ENCODE results near the gene SIPA1L2. TPM values are rescaled to one million over a fixed set of nuclear protein-coding genes. Genes with fewer than 3 reads are reported as not detected.
A peak's percentile ranks its signal among the peaks of the same experiment; 100 is the strongest.
"Not testable (repeated sequence)": the region's sequence is repeated elsewhere in the genome, so short reads cannot be mapped to it uniquely, and the experiment has no call there.

The SIPA1L2 gene
- total and polyA plus RNA-seq, 5 donors: 32.7 to 117 (median 103) TPM

- DNase-seq (no peak), ATAC-seq (peak; percentile 41 to 72)
- Histone ChIP-seq H3K4me3 (ENCODE audit: low read length) (no peak overlapping the region), H3K9me3 (ENCODE audit: control insufficient read depth, low read length) (no peaks in the 10 kb centered on the region), H3K27me3 (ENCODE audit: control insufficient read depth, insufficient read depth) (no peaks in the 10 kb centered on the region), H3K4me1 (ENCODE audit: control insufficient read depth, insufficient read depth, low read length) (peaks cover 23% of the 10 kb centered on the region), H3K27ac (ENCODE audit: low read length) (peak overlapping the region; percentile 50)
- 43% methylated on average over 5 of the region's 5 CpGs for WGBS
- intact Hi-C loops (cut with DNase I): no loop called here
Measured at GRCh38 chr1:232613752-232614381, 16.1 kb downstream of the SIPA1L2 start.

DNA sequence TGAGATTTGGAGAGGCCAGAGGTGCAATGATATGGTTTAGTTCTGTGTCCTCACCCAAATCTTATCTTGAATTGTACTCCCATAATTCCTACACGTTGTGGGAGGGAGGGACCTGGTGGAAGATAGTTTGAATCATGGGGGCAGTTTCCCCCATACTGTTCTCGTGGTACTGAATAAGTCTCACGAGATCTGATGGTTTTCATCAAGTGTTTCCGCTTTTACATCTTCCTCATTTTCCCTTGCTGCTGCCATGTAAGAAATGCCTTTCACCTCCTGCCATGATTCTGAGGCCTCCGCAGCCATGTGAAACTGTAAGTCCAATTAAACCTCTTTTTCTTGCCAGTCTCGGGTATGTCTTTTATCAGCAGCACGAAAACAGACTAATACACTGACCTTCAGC, 17.1 kb downstream of the SIPA1L2 start:
- H3K27me3 ChIP-seq (ENCODE audit: control insufficient read depth, insufficient read depth); ATAC-seq; intact Hi-C loops (cut with DNase I); H3K9me3 ChIP-seq (ENCODE audit: control insufficient read depth, low read length); DNase-seq; H3K27ac ChIP-seq (ENCODE audit: low read length); H3K4me3 ChIP-seq (ENCODE audit: low read length): not testable (repeated sequence)
- peaks cover 24% of the 10 kb centered on the region for H3K4me1 ChIP-seq (ENCODE audit: control insufficient read depth, insufficient read depth, low read length)
- WGBS: 72% methylated on average over 7 of the region's 7 CpGs

GRCh38 chr1:232611834-232612233, 18.1 kb downstream of the SIPA1L2 start:
- DNase-seq (no peak), ATAC-seq (no peak)
- Histone ChIP-seq H3K4me3 (ENCODE audit: low read length) (no peak overlapping the region), H3K4me1 (ENCODE audit: control insufficient read depth, insufficient read depth, low read length) (peaks cover 24% of the 10 kb centered on the region), H3K9me3 (ENCODE audit: control insufficient read depth, low read length) (no peaks in the 10 kb centered on the region), H3K27ac (ENCODE audit: low read length) (no peak overlapping the region), H3K27me3 (ENCODE audit: control insufficient read depth, insufficient read depth) (no peaks in the 10 kb centered on the region)
- WGBS: 92% methylated on average over 7 of the region's 7 CpGs
- intact Hi-C loops (cut with DNase I): no loop called here

DNA sequence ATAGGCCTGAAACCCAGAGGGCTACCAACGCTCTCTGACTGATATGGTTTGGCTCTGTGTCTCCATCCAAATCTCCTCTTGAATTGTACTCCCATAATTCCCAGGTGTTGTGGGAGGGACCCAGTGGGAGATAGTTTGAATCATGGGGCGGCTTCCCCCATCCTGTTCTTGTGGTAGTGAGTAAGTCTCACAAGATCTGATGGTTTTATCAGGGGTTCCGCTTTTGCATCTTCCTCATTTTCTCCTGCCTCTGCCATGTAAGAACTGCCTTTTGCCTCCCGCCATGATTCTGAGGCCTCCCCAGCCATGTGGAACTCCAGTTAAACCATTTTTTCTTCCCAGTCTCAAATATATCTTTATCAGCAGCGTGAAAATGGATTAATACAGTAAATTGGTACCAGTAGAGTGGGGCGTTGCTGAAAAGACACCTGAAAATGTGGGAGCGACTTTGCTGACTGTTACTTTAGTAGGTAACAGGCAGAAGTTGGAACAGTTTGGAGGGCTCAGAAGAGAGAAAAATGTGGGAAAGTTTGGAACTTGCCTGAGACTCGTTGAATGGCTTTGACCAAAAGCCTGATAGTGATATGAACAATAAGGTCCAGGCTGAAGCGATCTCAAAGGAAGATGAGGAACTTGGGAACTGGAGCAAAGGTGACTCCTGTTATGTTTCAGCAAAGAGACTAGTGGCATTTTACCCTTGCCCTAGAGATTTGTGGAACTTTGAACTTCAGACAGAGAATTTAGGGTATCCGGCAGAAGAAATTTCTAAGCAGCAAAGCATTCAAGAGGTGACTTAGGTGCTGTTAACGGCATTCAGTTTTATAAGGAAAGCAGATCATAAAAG, 18.8 kb downstream of the SIPA1L2 start:
- DNase-seq; H3K9me3 ChIP-seq (ENCODE audit: control insufficient read depth, low read length); intact Hi-C loops (cut with DNase I); ATAC-seq; H3K4me3 ChIP-seq (ENCODE audit: low read length); H3K27me3 ChIP-seq (ENCODE audit: control insufficient read depth, insufficient read depth): not testable (repeated sequence)
- peaks cover 20% of the 10 kb centered on the region for H3K4me1 ChIP-seq (ENCODE audit: control insufficient read depth, insufficient read depth, low read length)
- 83% methylated on average over 11 of the region's 11 CpGs for WGBS
- H3K27ac ChIP-seq (ENCODE audit: low read length): peak overlapping the region; percentile 68

DNA sequence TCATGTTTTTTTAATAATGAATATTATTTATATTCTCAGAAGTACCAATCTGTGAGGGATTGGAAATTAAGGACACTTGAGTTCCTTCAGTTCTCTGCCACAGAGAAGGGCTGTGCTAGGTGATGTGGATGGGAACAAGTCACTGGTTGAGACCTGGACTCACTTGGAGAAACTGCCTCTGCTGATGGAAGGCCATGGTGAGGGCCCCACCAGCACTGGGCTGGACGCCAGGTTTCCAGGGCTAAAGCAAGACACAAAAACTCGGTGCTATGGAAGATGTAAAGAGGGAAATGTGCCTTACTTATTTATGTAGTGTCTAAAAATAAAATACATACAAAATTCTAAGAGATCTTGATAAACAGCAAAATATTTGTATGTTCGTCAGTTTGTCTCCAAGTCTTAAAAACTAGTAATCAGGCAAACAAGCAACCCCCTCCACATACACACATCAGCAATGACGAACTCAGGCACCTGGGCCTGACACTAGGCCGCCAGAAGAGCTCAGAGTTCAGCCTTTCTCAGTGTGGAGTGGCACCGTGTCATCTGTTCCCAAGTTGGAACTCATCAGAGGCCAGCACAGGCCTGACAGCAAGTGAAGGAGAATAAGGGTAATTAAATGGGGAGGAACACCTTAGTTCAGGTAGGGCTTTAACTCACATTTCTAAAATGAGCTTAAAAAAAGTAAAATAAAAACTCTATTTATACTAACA, 19.6 kb downstream of the SIPA1L2 start:
- peak in 1 of 3 donors; percentile 53 for DNase-seq
- Histone ChIP-seq H3K27ac (ENCODE audit: low read length) (peak overlapping the region; percentile 71), H3K9me3 (ENCODE audit: control insufficient read depth, low read length) (no peaks in the 10 kb centered on the region), H3K4me3 (ENCODE audit: low read length) (no peak overlapping the region), H3K4me1 (ENCODE audit: control insufficient read depth, insufficient read depth, low read length) (peaks cover 19% of the 10 kb centered on the region), H3K27me3 (ENCODE audit: control insufficient read depth, insufficient read depth) (no peaks in the 10 kb centered on the region)
- WGBS: 67% methylated on average over 6 of the region's 6 CpGs
- intact Hi-C loops (cut with DNase I): no loop called here
- peak in 1 of 2 donors; percentile 37 for ATAC-seq

GRCh38 chr1:232608427-232608826, 21.5 kb downstream of the SIPA1L2 start:
- H3K4me1 ChIP-seq (ENCODE audit: control insufficient read depth, insufficient read depth, low read length): peaks cover 11% of the 10 kb centered on the region
- no peak overlapping the region for H3K27ac ChIP-seq (ENCODE audit: low read length)
- no peaks in the 10 kb centered on the region for H3K27me3 ChIP-seq (ENCODE audit: control insufficient read depth, insufficient read depth)
- no peak overlapping the region for H3K4me3 ChIP-seq (ENCODE audit: low read length)
- DNase-seq: no peak
- intact Hi-C loops (cut with DNase I): no loop called here
- no peaks in the 10 kb centered on the region for H3K9me3 ChIP-seq (ENCODE audit: control insufficient read depth, low read length)
- ATAC-seq: no peak
- WGBS: 69% methylated on average over 4 of the region's 4 CpGs

- intact Hi-C loops (cut with DNase I): no loop called here
- 91% methylated on average over 4 of the region's 4 CpGs for WGBS
- Histone ChIP-seq H3K9me3 (ENCODE audit: control insufficient read depth, low read length) (no peaks in the 10 kb centered on the region), H3K4me3 (ENCODE audit: low read length) (no peak overlapping the region), H3K27ac (ENCODE audit: low read length) (no peak overlapping the region), H3K27me3 (ENCODE audit: control insufficient read depth, insufficient read depth) (no peaks in the 10 kb centered on the region), H3K4me1 (ENCODE audit: control insufficient read depth, insufficient read depth, low read length) (peaks cover 16% of the 10 kb centered on the region)
- ATAC-seq (no peak), DNase-seq (no peak)
Measured at GRCh38 chr1:232602622-232603021, 27.3 kb downstream of the SIPA1L2 start.

DNA sequence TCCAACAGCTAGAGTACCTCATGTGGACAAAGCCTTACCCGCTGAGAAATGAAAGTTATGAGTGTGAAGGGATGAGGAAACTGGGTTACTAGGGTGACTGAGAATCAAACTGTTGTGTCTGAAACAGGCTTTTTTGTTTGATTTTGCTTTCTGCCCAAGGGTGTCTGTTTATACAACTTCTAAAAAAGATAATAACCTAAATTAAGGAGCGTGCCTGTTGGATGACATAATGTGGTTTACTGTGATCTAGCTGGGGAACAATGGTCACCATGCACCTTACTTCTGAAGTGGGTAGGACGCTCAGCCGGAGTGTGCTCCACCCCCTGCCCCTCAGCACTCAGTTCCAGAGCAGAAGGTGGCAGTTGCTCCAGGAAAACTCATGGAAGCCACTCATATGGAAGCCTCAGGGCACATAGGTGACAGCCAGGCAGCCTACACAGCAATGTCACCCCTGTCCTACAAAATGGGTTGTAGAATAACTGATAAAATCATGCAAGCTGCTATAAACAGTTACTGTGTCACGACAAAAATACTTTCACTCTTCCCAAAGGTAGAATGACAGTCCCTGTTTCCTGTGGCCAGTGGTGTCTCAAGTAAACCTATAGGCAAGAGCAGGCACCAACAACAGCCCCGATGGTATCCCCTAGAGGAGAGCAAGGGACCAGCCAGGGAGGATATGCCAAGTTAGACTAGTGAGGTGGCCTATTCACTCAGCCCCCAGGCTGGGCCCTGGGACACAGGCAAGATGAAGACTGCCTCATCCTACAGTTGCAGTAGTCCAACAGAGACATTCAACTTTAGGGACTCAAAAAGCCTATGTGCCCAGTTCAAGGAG, 29.3 kb downstream of the SIPA1L2 start:
- DNase-seq: no peak
- Histone ChIP-seq H3K4me1 (ENCODE audit: control insufficient read depth, insufficient read depth, low read length) (peaks cover 20% of the 10 kb centered on the region), H3K4me3 (ENCODE audit: low read length) (no peak overlapping the region), H3K27ac (ENCODE audit: low read length) (peak overlapping the region; percentile 63), H3K9me3 (ENCODE audit: control insufficient read depth, low read length) (no peaks in the 10 kb centered on the region), H3K27me3 (ENCODE audit: control insufficient read depth, insufficient read depth) (no peaks in the 10 kb centered on the region)
- 53% methylated on average over 6 of the region's 6 CpGs for WGBS
- intact Hi-C loops (cut with DNase I): no loop called here
- ATAC-seq: peak in 1 of 2 donors; percentile 42

DNA sequence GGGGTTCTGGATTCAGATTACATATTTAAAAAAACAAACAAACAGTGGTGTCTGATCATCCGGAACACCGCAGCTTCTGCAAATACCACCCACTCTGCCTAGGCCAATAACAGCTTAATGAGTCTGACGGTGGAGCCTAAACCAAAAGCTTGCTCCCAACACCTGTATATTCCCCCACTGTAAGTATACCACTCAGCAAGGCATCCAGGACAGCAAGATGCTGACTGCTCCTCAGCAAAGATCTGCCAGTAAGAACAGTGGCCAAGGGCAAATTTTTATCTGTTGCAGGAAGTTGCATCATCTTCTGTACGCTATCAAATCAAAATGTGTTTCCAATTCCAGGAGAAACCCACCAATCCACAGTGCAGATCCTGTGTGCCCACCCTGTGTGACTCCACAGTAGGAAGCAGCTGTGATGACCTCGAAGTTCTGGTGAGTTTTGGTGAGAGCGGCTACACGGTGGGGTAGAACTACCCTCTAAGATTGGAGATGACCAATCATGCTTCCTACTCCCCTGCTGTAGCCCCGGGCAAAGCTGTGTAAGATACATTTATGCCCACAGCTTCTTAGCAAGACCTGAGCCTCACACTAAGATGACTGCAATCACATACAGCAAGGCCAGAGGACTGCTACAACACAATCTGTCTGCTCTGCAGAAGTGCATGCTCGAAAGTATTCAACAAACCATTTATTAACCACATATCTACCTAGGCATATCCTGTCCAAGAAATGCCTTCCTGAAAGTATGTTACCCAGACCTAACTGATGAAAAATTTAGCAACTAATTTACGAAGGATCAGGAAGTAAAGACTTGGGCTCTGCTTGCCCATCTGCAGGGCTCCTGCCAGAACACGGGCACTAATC, 30.5 kb downstream of the SIPA1L2 start:
- Histone ChIP-seq H3K4me3 (ENCODE audit: low read length) (no peak overlapping the region), H3K4me1 (ENCODE audit: control insufficient read depth, insufficient read depth, low read length) (peaks cover 24% of the 10 kb centered on the region), H3K27me3 (ENCODE audit: control insufficient read depth, insufficient read depth) (no peaks in the 10 kb centered on the region), H3K27ac (ENCODE audit: low read length) (no peak overlapping the region), H3K9me3 (ENCODE audit: control insufficient read depth, low read length) (no peaks in the 10 kb centered on the region)
- intact Hi-C loops (cut with DNase I): no loop called here
- ATAC-seq (no peak), DNase-seq (no peak)
- 55% methylated on average over 11 of the region's 11 CpGs for WGBS

GRCh38 chr1:232598837-232599177, 31.1 kb downstream of the SIPA1L2 start:
- Histone ChIP-seq H3K4me1 (ENCODE audit: control insufficient read depth, insufficient read depth, low read length) (peaks cover 29% of the 10 kb centered on the region), H3K27me3 (ENCODE audit: control insufficient read depth, insufficient read depth) (no peaks in the 10 kb centered on the region), H3K9me3 (ENCODE audit: control insufficient read depth, low read length) (no peaks in the 10 kb centered on the region), H3K4me3 (ENCODE audit: low read length) (no peak overlapping the region), H3K27ac (ENCODE audit: low read length) (no peak overlapping the region)
- no peak for ATAC-seq
- no peak for DNase-seq
- 94% methylated on average over 4 of the region's 4 CpGs for WGBS
- intact Hi-C loops (cut with DNase I): no loop called here

All from right cardiac atrium (tissue), 5 donors.